ENCODE measurements around the gene EFNB1. TPM values are rescaled to one million over a fixed set of nuclear protein-coding genes. Genes with fewer than 3 reads are reported as not detected.

Gene EFNB1
- total RNA-seq, 2 donors from 2014 or later: 68.5 to 80.0 TPM

- intact Hi-C loops (cut with DNase I, micrococcal nuclease): no loop called here
- no peak for ATAC-seq
- DNase-seq: no peak
Measured at GRCh38 chrX:68839771-68840170, 10.9 kb downstream of the EFNB1 start.

GRCh38 chrX:68840256-68840655, 11.4 kb downstream of the EFNB1 start:
- no peak for ATAC-seq
- no peak for DNase-seq
- intact Hi-C loops (cut with DNase I, micrococcal nuclease): no loop called here

DNA sequence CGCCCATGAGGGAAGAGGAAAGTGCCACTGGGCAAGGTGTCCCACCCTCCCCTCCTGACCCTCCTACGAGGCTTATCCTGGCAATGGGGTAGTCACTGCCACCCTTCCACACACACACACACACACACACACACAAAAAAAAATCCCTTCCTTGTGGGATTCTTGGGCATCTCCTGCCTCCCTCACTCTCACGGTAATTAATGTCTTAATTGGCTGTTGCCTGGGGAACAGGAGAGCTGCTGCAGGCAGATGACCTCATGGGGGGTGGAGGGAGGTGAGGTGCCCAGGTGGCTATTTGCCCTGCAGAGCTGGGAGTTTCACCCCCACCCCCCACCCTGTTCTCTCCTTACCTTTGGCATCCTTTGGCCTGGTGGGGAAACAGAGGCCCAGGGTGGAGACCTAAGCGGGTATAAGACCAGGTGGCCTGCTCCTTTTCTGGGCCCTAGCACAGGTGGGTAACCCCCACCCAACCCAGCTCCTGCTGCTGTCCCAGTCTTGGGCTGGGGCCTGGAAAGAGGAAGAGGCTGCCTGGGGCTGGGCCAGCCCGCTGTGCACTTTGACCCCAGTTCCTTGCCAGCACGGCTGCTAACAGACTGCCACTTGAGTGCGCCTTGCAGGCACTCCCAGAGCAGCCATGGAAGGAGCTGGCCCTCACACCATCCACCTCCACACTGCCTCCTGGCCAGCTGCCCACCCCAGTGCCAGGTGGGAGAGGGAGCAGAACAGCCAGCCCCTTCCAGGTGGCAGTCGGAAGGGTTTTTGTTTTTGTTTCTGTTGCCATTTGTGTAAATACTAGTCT, 12.6 kb downstream of the EFNB1 start:
- ATAC-seq (peak; percentile 77), DNase-seq (peak; percentile 87 to 89)
- intact Hi-C loops (cut with DNase I, micrococcal nuclease): no loop called here

- DNase-seq (peak; percentile 67 to 77), ATAC-seq (peak; percentile 70)
- intact Hi-C loops (cut with DNase I, micrococcal nuclease): no loop called here
Measured at GRCh38 chrX:68842351-68842750, 13.5 kb downstream of the EFNB1 start.

DNA sequence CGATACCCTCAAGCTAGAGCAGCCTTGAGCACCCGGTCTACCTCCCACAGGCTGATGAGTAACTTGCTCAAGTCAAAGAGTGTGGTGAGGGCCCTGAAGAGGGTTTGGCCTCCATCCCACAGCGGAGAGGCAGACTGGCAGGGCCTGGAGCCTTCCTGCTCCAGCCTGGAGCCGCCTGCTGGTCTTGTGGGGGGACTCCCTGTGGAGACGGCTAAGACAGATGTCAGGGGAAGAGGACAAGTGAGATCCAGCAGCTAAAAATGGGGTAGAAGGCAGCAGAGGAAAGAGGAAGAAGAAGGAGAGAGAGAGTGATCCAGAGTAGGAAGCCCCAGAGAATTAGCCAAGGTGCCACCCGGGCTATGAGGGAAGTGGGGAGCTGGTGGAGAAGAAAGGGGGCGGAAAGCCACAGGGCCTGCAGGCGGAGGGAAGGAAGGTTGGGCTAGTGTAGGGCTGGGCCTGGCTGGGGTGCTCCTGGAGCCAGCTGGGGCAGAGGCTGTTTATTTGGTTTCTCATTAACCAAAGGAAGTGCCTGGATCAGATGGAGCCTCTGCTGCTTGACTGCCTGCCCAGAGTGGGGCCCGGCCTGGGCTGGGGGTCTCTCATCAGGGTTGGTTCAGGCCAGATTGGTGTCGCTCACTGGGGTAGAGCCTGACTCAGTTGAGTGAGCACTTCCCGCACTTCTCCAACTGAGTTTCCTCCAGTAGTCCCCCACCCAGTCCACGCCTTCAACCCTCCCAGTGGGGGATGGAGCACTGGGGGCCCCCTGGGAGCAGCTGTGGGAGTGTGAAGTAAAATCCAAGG, 14.2 kb downstream of the EFNB1 start:
- peak; percentile 57 to 65 for DNase-seq
- ATAC-seq: peak; percentile 55
- intact Hi-C loops (cut with DNase I, micrococcal nuclease): no loop called here

GRCh38 chrX:68843992-68844391, 15.2 kb downstream of the EFNB1 start:
- intact Hi-C loops (cut with DNase I, micrococcal nuclease): no loop called here
- ATAC-seq (peak; percentile 13), DNase-seq (peak in 1 of 2 donors; percentile 56)

DNA sequence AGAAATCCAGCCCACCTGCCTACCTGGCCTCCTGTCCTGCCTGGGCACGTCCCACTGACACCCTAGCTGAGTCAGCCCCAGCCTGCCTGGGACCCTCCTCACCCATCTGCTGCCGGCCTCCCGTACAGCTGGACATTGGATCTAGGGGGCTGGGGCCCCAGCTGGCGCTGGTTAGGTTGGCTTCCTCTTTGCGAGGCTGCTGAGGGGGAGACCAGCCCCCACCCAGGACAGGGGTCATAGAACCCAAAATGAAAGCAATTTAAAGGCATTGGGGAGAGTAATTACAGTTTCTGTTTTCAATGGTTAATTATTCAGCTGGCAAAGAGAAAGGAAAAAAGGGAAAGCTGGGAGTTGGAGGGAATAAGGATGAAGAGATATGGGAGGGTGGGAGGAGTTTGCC, 15.8 kb downstream of the EFNB1 start:
- intact Hi-C loops (cut with DNase I, micrococcal nuclease): no loop called here
- ATAC-seq: no peak
- no peak for DNase-seq

- DNase-seq: no peak
- intact Hi-C loops (cut with DNase I, micrococcal nuclease): no loop called here
- no peak for ATAC-seq
Measured at GRCh38 chrX:68846536-68846935, 17.7 kb downstream of the EFNB1 start.

DNA sequence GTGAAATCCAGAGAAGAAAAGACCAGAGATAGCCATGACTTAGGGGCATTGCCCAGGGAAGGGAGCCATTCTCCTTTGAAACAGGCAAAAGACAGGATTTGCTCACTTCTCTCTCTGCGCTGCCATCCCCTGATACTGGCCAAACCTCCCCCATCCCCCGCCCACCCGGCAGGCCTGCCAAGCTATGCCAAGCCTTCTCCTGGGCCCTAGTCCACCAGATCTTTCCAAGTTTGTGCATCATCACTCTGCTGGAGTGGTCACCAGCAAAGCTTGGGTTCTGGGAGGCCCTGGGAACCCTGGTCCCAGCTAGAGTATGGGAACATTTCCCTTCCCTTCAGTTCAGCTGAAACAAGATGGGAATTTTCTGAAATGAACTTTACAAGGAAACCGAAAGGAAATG, 18.4 kb downstream of the EFNB1 start:
- DNase-seq: no peak
- no peak for ATAC-seq
- intact Hi-C loops (cut with DNase I, micrococcal nuclease): no loop called here

GRCh38 chrX:68848189-68848940, 19.5 kb downstream of the EFNB1 start:
- intact Hi-C loops (cut with DNase I, micrococcal nuclease): no loop called here
- ATAC-seq (peak; percentile 81), DNase-seq (peak in 1 of 2 donors; percentile 49)

DNA sequence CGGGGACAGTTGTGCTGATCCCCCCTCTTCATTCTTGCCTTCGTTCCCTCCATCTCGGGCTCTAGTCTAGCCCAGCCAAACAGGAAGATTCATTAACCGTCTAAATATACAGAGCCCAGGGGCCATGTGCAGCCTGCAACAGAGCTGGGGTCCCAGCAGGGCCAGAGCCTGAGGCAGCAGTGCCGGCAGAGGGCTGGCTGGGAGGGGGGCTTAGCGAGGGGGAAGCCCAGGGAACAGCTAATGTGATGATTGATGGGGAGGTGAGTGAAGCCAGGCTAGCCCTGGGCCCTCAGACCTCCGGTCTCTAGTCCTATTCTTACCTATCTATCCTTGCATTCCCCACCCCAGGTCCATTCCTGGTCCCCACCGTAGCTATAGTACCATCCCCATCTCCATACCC, 22.3 kb downstream of the EFNB1 start:
- ATAC-seq (no peak), DNase-seq (no peak)
- intact Hi-C loops (cut with DNase I, micrococcal nuclease): no loop called here

- ATAC-seq: no peak
- intact Hi-C loops (cut with DNase I, micrococcal nuclease): no loop called here
- DNase-seq: no peak
Measured at GRCh38 chrX:68852046-68852445, 23.2 kb downstream of the EFNB1 start.

DNA sequence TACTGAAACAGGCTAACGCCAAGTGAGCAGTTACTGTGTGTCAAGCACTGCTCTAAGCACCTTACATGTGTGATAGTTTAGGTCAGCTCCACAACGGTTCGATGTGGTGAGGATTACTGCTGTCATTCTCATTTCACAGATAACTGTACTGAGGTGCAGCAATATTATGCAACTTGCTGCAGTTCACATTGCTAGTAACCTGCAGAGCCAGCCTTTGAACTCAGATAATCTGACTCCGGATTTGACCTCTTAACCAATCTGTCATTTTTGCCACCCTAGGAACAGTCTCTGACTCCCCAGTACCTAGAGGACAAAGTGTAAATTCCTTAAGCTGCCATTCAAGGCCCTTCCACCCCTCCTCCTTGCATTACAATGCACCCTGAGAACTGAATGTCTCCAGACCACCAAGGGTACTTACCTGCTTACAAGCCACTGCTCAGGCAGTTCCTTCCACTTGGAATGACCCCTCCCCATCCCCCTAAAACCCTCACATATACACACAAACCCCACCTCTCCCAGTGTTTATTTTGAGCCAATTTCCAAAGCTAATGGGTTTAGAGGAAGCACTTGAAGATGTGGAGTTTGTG, 24.9 kb downstream of the EFNB1 start:
- intact Hi-C loops (cut with DNase I, micrococcal nuclease): no loop called here
- ATAC-seq (no peak), DNase-seq (no peak)

DNA sequence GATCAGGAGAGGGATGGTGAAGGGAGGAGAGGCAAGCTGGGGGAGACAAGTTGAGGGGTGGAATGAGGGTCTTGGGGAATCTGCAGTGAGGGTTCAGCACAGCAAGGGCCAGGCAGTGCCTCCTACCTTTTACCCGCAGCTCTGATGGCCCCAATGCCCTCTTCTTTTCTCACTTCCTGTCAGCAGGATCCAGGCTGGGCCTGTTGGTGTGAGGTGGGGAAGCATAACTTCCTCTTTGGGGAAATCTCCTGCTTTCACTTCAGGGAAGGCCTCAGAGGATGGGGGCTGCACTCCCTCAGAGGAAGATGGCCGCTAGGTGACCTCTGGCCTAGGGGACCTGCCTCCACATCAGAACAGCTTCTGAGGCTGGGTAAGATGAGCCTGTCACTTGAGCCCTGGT, 36.5 kb downstream of the EFNB1 start:
- DNase-seq (no peak), ATAC-seq (no peak)
- intact Hi-C loops (cut with DNase I, micrococcal nuclease): no loop called here

- DNase-seq: no peak
- ATAC-seq: no peak
- intact Hi-C loops (cut with DNase I, micrococcal nuclease): no loop called here
Measured at GRCh38 chrX:68865926-68866325, 37.1 kb downstream of the EFNB1 start.

- ATAC-seq (no peak), DNase-seq (no peak)
- intact Hi-C loops (cut with DNase I, micrococcal nuclease): no loop called here
Measured at GRCh38 chrX:68867458-68868112, 38.8 kb downstream of the EFNB1 start.

- intact Hi-C loops (cut with DNase I, micrococcal nuclease): no loop called here
- no peak for DNase-seq
- no peak for ATAC-seq
Measured at GRCh38 chrX:68868316-68868715, 39.5 kb downstream of the EFNB1 start.

- intact Hi-C loops (cut with DNase I, micrococcal nuclease): no loop called here
- ATAC-seq: peak; percentile 89
Measured at GRCh38 chrX:68868902-68869800, 40.3 kb downstream of the EFNB1 start.

More at GRCh38 chrX:68868902-68869800, 40.3 kb downstream of the EFNB1 start:
- DNase-seq: peak; percentile 37 to 60
